NB4 (cell line): Measurements from ENCODE around the gene DOCK2.

Experiments used
- DNase-seq: peaks from one replicate; pipeline ENCODE4 v3.0.0; 2010; ENCODE audit warnings: low read depth
- H3K4me3 ChIP-seq: one replicate; pipeline ENCODE4 v1.5.1; 2011; ENCODE audit warnings: mild to moderate bottlenecking, low read depth, low read length, moderate library complexity
- MYC ChIP-seq: IDR thresholded peaks from 2 replicates; pipeline ENCODE4 v1.6.1; 2011; ENCODE audit warnings: low read depth, low read length
- POLR2A ChIP-seq: IDR thresholded peaks from 2 replicates; pipeline ENCODE4 v1.6.1; 2011; ENCODE audit warnings: mild to moderate bottlenecking; ENCODE audit not compliant: insufficient read length; ENCODE audit errors: extremely low read depth
- TF ChIP-seq, protein P1 (sequence below): IDR thresholded peaks from 2 replicates; pipeline ENCODE4 v1.6.1; 2011; ENCODE audit warnings: low read depth, low read length
- TF ChIP-seq, protein P2 (sequence below): IDR thresholded peaks from one replicate; pipeline ENCODE4 v1.5.1; 2012; ENCODE audit warnings: low read depth, low read length

The DOCK2 gene

DNA sequence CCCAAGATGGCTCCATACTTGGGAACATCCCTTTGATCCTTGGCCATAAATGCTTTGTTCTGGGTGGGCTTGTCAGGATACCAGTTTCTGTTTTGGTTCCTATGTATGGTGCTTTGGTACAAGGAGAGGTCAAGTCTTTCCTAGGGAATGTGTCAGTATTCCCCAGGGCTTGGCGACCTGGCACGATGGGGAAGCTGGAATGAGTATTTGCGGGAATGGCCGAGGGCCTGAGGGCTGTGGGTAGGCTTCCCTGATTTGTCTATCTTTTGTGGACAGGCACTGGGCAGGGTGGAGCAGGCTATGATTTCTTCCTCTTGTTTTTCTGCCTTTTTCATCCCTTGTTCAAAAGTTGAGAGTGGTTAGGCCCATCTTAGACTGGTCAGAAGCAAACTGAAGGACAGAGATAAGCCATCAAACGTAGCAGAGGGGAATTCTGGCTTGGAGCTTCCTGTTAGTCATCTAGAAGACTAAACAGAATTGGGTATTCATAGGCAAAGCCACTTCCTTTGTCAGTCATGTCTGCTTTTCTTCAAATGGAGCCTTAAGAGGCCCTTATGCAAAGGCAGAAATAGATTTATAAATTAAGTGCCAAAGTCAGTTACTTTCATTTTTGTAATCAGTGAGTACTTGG lies 13.7 kb downstream of the DOCK2 start:
- TF ChIP-seq POLR2A: no peak
- TF ChIP-seq, protein P1, sequence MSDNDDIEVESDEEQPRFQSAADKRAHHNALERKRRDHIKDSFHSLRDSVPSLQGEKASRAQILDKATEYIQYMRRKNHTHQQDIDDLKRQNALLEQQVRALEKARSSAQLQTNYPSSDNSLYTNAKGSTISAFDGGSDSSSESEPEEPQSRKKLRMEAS: no peak
- TF ChIP-seq, protein P2, sequence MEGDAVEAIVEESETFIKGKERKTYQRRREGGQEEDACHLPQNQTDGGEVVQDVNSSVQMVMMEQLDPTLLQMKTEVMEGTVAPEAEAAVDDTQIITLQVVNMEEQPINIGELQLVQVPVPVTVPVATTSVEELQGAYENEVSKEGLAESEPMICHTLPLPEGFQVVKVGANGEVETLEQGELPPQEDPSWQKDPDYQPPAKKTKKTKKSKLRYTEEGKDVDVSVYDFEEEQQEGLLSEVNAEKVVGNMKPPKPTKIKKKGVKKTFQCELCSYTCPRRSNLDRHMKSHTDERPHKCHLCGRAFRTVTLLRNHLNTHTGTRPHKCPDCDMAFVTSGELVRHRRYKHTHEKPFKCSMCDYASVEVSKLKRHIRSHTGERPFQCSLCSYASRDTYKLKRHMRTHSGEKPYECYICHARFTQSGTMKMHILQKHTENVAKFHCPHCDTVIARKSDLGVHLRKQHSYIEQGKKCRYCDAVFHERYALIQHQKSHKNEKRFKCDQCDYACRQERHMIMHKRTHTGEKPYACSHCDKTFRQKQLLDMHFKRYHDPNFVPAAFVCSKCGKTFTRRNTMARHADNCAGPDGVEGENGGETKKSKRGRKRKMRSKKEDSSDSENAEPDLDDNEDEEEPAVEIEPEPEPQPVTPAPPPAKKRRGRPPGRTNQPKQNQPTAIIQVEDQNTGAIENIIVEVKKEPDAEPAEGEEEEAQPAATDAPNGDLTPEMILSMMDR: no peak
- TF ChIP-seq MYC: no peak
- no peak overlapping the region for H3K4me3 ChIP-seq
- DNase-seq: peak; percentile 65

DNA sequence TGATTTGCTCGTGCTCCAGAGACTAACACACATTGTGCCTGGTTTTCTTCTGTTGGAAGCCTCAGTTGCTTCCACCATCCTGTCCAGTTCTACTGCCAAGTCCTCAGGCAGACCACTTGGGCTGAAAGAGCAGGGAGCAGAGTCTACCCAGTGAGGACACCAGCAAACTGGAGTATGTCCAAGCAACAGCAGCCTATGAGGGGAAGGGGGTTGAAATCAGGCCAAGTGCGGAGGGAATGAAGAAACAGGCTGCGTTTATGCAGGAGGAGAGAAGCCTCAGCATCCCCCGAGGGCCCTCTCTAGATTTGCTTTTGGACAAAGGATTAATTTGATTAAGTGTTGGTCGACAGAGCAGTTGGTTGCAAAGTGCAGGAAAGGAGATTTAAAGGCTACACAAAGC lies 14.5 kb downstream of the DOCK2 start:
- no peak for DNase-seq
- no peak overlapping the region for H3K4me3 ChIP-seq
- TF ChIP-seq, protein P2: no peak
- no peak for TF ChIP-seq MYC

GRCh38 chr5:169652057-169652456 lies 15.0 kb downstream of the DOCK2 start:
- H3K4me3 ChIP-seq: no peak overlapping the region
- TF ChIP-seq, protein P2: no peak
- TF ChIP-seq MYC: no peak
- no peak for TF ChIP-seq POLR2A
- TF ChIP-seq, protein P1: no peak
- no peak for DNase-seq

GRCh38 chr5:169653091-169653490 lies 16.0 kb downstream of the DOCK2 start:
- TF ChIP-seq POLR2A (no peak), MYC (no peak)
- TF ChIP-seq, protein P1: no peak
- TF ChIP-seq, protein P2: no peak
- no peak overlapping the region for H3K4me3 ChIP-seq
- peak; percentile 21 for DNase-seq

- no peak overlapping the region for H3K4me3 ChIP-seq
- TF ChIP-seq POLR2A: no peak
- TF ChIP-seq MYC: no peak
- TF ChIP-seq, protein P1: no peak
- TF ChIP-seq, protein P2: no peak
Measured at GRCh38 chr5:169655353-169655752, 18.3 kb downstream of the DOCK2 start.

More at GRCh38 chr5:169655353-169655752, 18.3 kb downstream of the DOCK2 start:
- peak; percentile 36 for DNase-seq
